Suppressor macrophage treated with lipopolysaccharide for 1 hour (primary cell): Measurements from ENCODE around the gene ACOT4.
"Not testable (repeated sequence)": the region's sequence is repeated elsewhere in the genome, so short reads cannot be mapped to it uniquely, and the experiment has no call there.

Experiments
- DNase-seq, 3 donors: peaks; one replicate each; pipeline ENCODE4 v3.0.0-alpha.2; 2020 to 2022

Gene ACOT4

DNA sequence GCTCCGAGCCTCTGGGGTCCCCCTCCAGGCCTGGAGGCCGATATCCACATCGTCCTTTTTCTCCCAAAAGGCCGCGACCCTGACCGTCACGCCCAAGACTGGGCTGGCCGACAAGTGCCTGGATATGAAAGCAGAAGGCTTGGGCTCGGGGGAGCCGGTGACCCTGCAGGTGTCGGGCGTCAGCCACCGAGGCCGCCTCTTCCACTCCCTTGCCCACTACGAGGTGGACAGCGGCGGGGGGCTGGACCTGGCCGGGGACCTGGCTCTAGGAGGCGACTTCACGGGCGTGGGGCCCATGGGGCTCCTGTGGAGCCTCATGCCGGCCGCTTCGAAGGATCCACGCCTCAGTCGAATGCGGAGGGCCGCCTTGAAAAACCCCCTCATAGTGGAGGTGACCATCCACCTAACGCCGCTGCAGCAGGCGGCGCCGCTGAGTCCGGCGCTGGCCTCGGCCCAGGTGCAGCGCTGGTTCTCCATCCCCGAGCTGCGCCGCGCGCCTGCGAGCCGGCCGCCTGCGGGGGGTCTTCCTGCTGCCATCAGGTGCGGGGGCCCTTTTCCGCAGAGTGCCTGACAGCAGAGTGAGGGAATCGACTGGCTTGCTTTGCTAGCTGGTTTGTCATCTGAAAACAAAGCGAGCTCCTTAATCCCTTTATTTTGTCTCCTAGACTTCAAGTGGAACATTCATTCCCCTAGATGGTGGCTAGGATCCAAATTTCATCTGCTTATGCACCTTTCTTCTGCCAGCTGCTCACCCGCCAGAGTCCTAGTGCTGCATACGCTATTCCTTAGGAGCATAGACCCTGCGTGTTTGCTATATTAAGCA is 42.5 kb downstream of the ACOT4 start:
- DNase-seq: no peak

DNA sequence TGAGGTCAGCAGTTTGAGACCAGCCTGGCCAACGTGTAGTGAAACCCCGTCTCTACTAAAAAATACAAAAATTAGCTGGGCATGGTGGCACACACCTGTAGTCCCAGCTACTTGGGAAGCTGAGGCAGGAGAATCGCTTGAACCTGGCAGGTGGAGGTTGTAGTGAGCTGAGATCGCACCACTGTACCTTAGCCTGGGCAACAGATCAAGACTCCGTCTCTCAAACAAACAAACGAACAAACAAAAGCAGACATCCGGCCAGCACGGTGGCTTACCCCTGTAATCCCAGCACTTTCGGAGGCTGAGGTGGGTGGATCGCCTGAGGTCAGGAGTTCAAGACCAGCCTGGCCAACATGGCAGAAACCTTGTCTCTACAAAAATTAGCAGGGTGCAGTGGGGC is 44.7 kb downstream of the ACOT4 start:
- not testable (repeated sequence) for DNase-seq

DNA sequence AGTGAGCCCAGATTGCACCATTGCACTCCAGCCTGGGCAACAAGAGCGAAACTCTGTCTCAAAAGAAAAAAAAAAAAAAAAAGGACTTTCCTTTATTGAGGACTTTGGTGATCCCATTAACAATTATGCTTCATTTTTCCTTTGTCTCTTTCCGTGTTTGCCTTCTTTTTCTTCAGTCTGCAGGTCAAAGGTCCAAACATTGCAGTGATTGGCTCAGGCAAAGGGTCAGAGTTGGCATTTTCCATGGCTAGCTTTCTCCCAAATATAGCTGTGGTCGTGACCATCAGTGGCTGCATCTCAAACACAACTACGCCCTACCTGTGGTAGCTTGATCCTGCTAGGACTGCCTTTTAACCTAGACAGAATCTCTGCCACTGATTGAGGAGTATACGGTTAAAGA is 46.2 kb downstream of the ACOT4 start:
- no peak for DNase-seq

DNA sequence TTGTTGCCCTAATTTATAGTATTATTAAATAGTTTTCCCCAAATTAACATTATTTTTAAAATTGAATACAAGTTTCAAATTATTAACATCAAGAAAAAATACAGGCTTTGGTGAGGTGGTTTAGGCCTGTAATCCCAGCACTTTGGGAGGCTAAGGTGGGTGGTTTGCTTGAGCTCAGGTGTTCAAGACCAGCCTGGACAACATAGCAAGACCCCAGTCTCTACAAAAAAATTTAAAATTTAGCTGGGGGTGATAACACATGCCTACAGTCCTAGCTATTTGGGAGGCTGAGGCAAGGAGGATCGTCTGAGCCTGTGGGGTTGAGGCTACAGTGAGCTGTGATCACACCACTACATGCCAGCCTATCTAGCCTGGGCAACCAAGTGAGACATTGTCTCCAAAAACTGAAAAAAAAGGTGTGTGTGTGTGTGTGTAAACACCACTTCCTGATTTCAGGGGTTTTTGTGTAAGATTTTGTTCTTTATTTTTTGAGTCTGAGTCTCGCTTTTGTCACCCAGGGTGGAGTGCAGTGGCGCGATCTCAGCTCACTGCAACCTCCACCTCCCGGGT is 49.2 kb downstream of the ACOT4 start:
- no peak for DNase-seq

DNA sequence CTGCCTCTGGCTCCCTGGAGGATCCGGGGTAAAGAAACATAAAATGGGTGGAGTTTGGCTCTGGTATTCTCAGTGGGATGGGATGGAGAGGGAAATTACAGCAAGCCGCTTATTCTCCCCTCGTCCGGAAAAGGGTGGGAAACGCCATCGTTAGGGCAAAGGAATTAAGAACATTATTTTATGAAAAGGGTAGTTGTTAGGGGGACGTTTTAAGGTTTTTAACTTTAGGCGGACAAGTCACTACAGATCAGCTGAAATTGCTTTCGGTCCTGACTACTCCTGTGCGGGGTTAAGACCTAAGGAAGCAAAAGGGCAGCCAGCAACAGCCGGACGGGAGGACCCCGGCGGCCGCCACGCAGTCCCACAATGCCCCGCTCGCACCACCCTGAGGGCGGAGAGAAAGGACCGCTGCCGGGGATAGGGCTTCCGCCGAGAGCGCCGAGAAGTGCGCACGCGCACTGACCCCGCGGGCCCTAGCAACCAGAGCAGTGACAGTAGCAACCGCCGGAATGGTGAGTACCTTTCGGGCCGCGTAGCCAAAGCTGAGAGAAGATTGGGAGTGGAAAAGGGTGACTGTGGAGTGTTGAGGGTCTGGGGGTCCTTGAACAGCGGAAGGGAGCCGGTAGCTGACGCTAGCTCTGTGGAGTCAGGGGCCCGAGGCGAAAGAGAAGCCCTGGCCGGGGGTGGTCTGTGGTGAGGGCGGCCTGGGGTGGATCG is 53.0 kb downstream of the ACOT4 start, which contains the start of gene DNAL1:
TSS of gene DNAL1 (plus strand) at position 456 of the 717 bp plus-strand sequence. CDS start at position 510, 54 bp downstream.
- peak; percentile 96 to 98 (median 97) for DNase-seq

DNA sequence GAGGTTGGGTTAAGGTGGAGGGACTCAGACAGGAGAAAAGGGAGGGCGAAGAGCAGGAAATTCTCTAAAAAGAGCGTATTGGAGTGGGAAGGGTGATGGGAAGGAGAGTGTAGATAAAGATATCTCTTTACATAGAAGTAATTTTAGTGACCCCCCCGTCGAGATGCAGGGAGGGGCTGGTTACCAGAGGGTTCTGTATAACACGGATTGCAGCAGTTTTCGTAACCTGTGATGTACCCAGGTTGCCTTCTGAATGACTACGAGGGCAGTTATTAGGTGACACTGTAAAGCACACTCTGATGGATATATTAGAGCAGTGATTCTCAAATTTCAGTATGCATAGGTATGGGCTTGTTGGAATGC is 53.6 kb downstream of the ACOT4 start:
- DNase-seq: no peak
